Heart left ventricle (tissue), 13 donors: ENCODE data around the gene GBP3.

Experiments used
- POLR2A ChIP-seq, 2 donors: fragments of 450-650 bp; IDR thresholded peaks; one replicate each; pipeline ENCODE4 v1.6.1; 2017; ENCODE audit warnings: antibody characterized with exemption in 2 of 2, mild to moderate bottlenecking in 2 of 2, moderate library complexity in 2 of 2
- TF ChIP-seq, protein P1 (sequence below), 12 donors: fragments of 200-600 bp; sonication (generic) in 4 of 12; IDR thresholded peaks; one replicate each; pipeline versions ENCODE4 v1.5.0 to v1.8.0; 2018 to 2022; ENCODE audit warnings: antibody characterized with exemption in 12 of 12, mild to moderate bottlenecking in 5 of 12
- donor health status: ischemic (EF 13 %, LVEDD 7.1; RV severe dilation, severe dysfunction).
- donor health status: DM: no; HTN: yes; CAD: no.
- donor health status: DM: no; HTN: no; CAD: no.
- donor health status: ischemic (EF 25% LVEDD 6.9; RV normal size, moderate dysfunction).
- donor health status: ischemic (EF 25% LVEDD 5.7; RV mildly dilated, moderate dysfunction).
- donor health status: ischemic (EF 35%, LVEDD 5.7; RV mildly dilated, moderate dysfunction).
- donor health status: nonischemic (EF 11% LVEDD 7.7; RV severe dilation, severe dysfunction).
- donor health status: DM: yes; HTN: yes; CAD: no.
- donor health status: PGD.
- donor health status: ischemic (EF 29% LVEDD 5.4; RV normal size, mild dysfunction).
- donor health status: nonischemic (EF 23%, LVEDD 6.1; RV moderate dilation, normal function).

- TF ChIP-seq, protein P1, sequence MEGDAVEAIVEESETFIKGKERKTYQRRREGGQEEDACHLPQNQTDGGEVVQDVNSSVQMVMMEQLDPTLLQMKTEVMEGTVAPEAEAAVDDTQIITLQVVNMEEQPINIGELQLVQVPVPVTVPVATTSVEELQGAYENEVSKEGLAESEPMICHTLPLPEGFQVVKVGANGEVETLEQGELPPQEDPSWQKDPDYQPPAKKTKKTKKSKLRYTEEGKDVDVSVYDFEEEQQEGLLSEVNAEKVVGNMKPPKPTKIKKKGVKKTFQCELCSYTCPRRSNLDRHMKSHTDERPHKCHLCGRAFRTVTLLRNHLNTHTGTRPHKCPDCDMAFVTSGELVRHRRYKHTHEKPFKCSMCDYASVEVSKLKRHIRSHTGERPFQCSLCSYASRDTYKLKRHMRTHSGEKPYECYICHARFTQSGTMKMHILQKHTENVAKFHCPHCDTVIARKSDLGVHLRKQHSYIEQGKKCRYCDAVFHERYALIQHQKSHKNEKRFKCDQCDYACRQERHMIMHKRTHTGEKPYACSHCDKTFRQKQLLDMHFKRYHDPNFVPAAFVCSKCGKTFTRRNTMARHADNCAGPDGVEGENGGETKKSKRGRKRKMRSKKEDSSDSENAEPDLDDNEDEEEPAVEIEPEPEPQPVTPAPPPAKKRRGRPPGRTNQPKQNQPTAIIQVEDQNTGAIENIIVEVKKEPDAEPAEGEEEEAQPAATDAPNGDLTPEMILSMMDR (IDR thresholded peaks at IDR 0.05): no peak
- TF ChIP-seq POLR2A (IDR thresholded peaks at IDR 0.05): no peak
Measured at GRCh38 chr1:88980870-88981269, 41.8 kb downstream of the GBP3 start.
